ENCODE data around the gene ITGA5. TPM values are rescaled to one million over a fixed set of nuclear protein-coding genes. Genes with fewer than 3 reads are reported as not detected.
A peak's percentile ranks its signal among the peaks of the same experiment; 100 is the strongest.

ITGA5 gene
- total RNA-seq, 1 experiment from 2014 or later, result 12.2 TPM

- no peak for TF ChIP-seq CTCF (conservative IDR thresholded peaks at IDR 0.05)
- no peak overlapping the region for H2BK12ac ChIP-seq (ENCODE audit: insufficient read length, low read depth, low read length)
- no peak overlapping the region for H3K18ac ChIP-seq (ENCODE audit: insufficient read length, low read depth, low read length)
- no peaks in the 10 kb centered on the region for H3K27me3 ChIP-seq (ENCODE audit: insufficient read depth, low read length)
- no peak overlapping the region for H2AK5ac ChIP-seq (ENCODE audit: insufficient read length, low read length)
- Mint-ChIP-seq H3K9me3 (no peaks in the 10 kb centered on the region), H3K27me3 (ENCODE audit: low read depth) (peaks cover 21% of the 10 kb centered on the region), H3K4me3 (0 out of 5 replicates have a peak overlapping the region, but pooled peaks of 1 of the 2 experiments have one; percentile 3), H3K36me3 (ENCODE audit: insufficient read depth in 1 of 3, low read depth in 3 of 3) (peaks cover 29 to 52% (median 45%) of the 10 kb centered on the region in 3 experiments; a peak in 6 of 7 replicates), H3K27ac (no peak overlapping the region), H3K4me1 (peaks cover 49 to 55% of the 10 kb centered on the region in 2 experiments)
- no peak overlapping the region for H3K9ac ChIP-seq (ENCODE audit: extremely low read depth, insufficient read length, low read length)
- no peak overlapping the region for H3T11ph ChIP-seq (ENCODE audit: low read length)
- H3K4me2 ChIP-seq (ENCODE audit: insufficient read depth, insufficient read length, low read length), result no peak overlapping the region
- peaks cover 17% of the 10 kb centered on the region for H3K4me1 ChIP-seq (ENCODE audit: insufficient read depth, low read length)
- H3K27ac ChIP-seq (ENCODE audit: insufficient read length, low read depth, low read length), result no peak overlapping the region
- no peak overlapping the region for H2AFZ ChIP-seq (ENCODE audit: low read length)
- H3K23ac ChIP-seq (ENCODE audit: insufficient read length, low read depth, low read length), result no peak overlapping the region
- H2BK5ac ChIP-seq (ENCODE audit: insufficient read length, low read length), result no peak overlapping the region
- no peak overlapping the region for H4K5ac ChIP-seq (ENCODE audit: insufficient read length, low read depth, low read length)
- no peak overlapping the region for H4K8ac ChIP-seq (replicated peaks; ENCODE audit: insufficient read length, low read depth, low read length)
- H2BK120ac ChIP-seq (ENCODE audit: low read depth, low read length, poor library complexity, severe bottlenecking), result no peak overlapping the region
- H3K79me1 ChIP-seq (ENCODE audit: insufficient read depth, low read depth, low read length, poor library complexity, severe bottlenecking), result no peaks in the 10 kb centered on the region
- no peaks in the 10 kb centered on the region for H3K79me2 ChIP-seq (ENCODE audit: insufficient read depth, low read length)
- H3K4ac ChIP-seq (ENCODE audit: low read depth, low read length), result no peak overlapping the region
- H3K23me2 ChIP-seq (ENCODE audit: insufficient read length, low read depth, low read length, poor library complexity, severe bottlenecking), result peaks cover 8% of the 10 kb centered on the region
- no peaks in the 10 kb centered on the region for H3K9me3 ChIP-seq (ENCODE audit: control insufficient read depth, low read depth, low read length)
- no peak overlapping the region for H3K14ac ChIP-seq (ENCODE audit: insufficient read depth, low read length)
- H2BK20ac ChIP-seq (ENCODE audit: low read depth, low read length, poor library complexity, severe bottlenecking), result no peak overlapping the region
- H2BK15ac ChIP-seq (ENCODE audit: low read depth, low read length), result no peak overlapping the region
- H3K56ac ChIP-seq (ENCODE audit: insufficient read length, low read depth, low read length), result no peak overlapping the region
- no peaks in the 10 kb centered on the region for H4K20me1 ChIP-seq (ENCODE audit: control insufficient read depth, insufficient read depth, insufficient read length)
- no peak for DNase-seq
- H4K91ac ChIP-seq (ENCODE audit: insufficient read length, low read depth, low read length), result no peak overlapping the region
Observed at GRCh38 chr12:54349679-54350078, 69.4 kb downstream of the ITGA5 start.
